Tibial nerve (tissue), 3 donors: ENCODE results near the gene SNX32.

Experiments
- POLR2A ChIP-seq, 2 donors: fragments of 450-650 bp; IDR thresholded peaks; one replicate each; pipeline ENCODE4 v1.6.1; 2017; ENCODE audit warnings: antibody characterized with exemption in 2 of 2, mild to moderate bottlenecking in 2 of 2, moderate library complexity in 2 of 2
- TF ChIP-seq, protein P1 (sequence below), 5 experiments: fragments of 200-600 bp in 3 of 5; fragments of 450-650 bp in 2 of 5; sonication (generic) in 3 of 5; IDR thresholded peaks; one replicate each; pipeline ENCODE4 v1.5.1; 2016 to 2019; ENCODE audit warnings: antibody characterized with exemption in 5 of 5, mild to moderate bottlenecking in 3 of 5, moderate library complexity in 2 of 5

GRCh38 chr11:65854852-65855837 is 21.4 kb downstream of the SNX32 start:
- TF ChIP-seq, protein P1, sequence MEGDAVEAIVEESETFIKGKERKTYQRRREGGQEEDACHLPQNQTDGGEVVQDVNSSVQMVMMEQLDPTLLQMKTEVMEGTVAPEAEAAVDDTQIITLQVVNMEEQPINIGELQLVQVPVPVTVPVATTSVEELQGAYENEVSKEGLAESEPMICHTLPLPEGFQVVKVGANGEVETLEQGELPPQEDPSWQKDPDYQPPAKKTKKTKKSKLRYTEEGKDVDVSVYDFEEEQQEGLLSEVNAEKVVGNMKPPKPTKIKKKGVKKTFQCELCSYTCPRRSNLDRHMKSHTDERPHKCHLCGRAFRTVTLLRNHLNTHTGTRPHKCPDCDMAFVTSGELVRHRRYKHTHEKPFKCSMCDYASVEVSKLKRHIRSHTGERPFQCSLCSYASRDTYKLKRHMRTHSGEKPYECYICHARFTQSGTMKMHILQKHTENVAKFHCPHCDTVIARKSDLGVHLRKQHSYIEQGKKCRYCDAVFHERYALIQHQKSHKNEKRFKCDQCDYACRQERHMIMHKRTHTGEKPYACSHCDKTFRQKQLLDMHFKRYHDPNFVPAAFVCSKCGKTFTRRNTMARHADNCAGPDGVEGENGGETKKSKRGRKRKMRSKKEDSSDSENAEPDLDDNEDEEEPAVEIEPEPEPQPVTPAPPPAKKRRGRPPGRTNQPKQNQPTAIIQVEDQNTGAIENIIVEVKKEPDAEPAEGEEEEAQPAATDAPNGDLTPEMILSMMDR (IDR thresholded peaks at IDR 0.05) = no peak
- no peak for TF ChIP-seq POLR2A (IDR thresholded peaks at IDR 0.05)
